Stimulated activated CD8-positive, alpha-beta memory T cell treated with anti-CD3 and anti-CD28 coated beads, Interleukin-7, amount 100 ng/mL, for 1 hour (primary cell): ENCODE measurements around the gene LZTS2.
A peak's percentile ranks its signal among the peaks of the same experiment; 100 is the strongest.

Experiments
- DNase-seq, 2 donors: peaks; one replicate each; pipeline ENCODE4 v3.0.0-alpha.2; 2020; ENCODE audit warnings: low read depth in 2 of 2

The LZTS2 gene

DNA sequence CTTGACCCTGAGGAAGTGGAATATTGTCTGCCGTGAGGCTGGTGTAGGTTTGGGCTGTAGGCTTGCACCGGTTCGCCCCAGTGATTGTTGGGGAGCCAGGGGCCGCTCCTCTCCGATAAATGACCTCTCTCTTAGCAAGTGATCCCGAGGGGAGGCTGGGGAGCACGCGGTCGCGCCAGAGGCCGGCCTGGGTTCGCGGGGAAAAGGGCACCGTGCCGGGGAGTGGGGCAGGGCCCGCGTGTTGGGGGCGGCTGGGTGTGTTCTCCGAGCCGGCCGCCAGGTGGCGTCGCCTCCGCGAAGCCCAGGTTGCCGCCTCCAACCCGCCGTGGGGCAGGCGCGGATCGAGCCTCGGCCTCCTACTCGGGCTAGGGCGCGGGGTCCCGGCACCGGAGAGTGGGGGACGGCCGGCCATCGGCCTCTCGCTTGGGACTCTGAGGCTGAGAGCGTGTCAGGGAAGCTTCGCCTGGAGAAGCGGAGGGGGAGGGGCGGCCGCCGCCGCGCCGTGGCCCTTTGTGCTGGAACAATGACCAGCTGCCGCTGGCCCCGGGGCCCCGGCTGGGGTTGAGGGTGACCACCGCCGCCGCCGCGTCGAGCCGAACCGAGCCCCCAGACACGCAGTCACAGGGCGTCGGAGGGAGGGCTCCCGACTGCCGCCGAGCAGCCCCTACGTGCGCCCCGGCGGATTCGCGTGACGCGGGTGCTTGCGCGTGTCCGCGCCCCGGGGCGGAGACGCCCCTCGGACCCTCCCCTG is 442 bp upstream of the LZTS2 start:
- peak; percentile 57 to 59 for DNase-seq

DNA sequence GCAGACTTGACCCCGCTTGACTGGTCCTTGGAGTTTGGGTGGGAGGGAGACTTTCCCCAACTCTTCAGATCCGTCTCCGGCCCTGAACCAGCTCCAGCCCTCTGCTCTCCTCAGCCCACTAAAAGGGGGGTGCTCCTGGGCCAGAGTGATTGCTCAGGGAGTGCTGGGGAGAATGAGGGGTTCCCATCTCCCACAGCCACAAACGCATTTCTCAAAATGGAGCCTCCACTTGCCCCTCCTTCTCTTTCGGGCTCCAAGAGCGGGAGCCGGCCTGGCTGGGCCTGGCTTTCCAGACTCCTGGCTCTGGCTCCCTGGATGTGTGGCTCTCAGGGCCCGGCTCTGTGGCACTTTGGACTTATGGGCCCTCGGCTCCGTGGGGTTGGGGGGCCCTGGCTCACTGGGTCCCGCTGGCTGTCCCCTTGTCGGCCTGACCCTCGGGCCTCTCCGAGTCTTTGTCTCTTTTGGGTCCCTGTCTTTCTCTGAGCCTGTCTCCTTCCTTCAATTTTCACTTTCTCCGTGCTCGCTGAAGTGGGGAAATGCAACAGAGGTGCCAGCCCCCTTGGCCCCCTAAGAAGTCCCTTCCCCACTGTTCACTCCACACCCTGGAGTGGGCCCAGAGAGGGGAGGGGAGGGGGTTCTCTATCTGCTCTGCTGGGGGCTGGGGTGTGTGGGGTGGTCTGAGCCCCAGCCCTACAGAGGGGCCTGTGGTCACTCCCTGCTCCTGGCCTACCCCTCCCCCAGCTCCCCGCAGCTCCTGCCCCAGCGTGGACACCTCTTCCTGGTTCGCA is 713 bp downstream of the LZTS2 start:
- no peak for DNase-seq

DNA sequence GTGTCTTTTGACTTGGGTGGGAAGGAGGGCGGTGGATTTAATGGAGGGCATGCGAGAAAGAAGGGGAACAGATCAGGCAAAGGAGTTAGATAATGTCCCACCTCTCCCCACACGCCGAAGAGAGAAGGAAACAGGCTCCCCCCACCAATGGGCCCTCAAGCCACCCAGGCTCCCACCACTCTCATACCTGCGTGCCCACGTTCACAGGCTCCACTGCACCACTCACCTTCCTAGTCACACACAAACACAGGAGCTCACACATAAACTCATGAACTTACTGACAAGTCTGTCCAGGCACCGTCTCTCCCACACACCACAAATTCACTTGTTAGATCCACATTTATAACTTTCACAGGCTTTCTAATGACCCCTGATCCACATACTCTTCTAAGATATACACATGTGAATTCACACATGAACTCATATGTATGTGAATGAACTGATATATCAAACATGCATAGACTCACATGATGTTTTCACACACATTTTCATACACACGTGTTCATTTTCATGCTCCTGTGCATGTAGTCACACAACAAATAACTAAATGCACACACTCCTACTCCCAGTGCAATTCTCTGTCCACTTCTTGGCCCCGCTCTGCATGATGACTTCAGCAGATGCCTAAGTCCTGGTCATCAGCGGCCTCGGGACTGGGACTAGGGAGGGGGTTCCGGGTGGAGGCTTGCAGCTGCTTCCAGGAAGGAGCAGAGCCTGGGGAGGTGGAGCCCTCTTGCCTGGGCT is 1.5 kb downstream of the LZTS2 start:
- no peak for DNase-seq

DNA sequence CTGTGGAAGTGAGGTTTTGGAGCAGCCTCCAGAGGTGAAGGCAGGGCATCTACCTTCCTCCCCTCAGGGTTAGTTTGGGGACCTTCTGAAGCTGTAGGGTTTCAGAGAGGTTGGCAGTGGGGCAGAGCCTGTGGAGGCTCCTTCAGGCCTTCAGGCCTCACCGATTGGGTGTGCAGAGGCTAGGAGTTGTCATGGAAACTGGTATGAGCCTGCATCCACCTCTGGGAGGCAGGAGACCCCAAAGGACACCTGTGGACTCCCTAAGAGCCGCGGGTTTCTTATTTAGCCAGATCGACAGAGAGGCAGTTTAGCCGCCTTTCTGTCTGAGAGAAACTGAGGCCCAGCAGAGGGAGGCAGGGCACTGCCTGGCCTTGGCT is 2.0 kb downstream of the LZTS2 start:
- DNase-seq: no peak

DNA sequence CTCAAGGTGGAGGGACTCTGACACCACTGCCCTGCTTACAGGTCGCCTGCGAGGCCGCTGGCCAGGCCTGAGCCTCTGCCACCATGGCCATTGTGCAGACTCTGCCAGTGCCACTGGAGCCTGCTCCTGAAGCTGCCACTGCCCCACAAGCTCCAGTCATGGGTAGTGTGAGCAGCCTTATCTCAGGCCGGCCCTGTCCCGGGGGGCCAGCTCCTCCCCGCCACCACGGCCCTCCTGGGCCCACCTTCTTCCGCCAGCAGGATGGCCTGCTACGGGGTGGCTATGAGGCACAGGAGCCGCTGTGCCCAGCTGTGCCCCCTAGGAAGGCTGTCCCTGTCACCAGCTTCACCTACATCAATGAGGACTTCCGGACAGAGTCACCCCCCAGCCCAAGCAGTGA is 2.8 kb downstream of the LZTS2 start:
- DNase-seq: no peak

DNA sequence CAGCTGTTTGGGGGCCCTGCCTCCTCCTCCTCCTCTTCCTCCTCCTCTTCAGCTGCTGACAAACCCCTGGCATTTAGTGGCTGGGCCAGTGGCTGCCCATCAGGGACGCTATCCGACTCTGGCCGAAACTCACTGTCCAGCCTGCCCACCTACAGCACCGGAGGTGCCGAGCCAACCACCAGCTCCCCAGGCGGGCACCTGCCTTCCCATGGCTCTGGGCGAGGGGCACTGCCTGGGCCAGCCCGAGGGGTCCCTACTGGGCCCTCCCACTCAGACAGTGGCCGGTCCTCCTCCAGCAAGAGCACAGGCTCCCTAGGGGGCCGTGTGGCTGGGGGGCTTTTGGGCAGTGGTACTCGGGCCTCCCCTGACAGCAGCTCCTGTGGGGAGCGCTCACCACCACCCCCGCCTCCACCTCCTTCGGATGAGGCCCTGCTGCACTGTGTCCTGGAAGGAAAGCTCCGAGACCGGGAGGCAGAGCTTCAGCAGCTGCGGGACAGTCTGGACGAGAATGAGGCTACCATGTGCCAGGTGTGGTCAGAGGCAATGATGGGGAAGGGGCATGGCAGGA is 4.1 kb downstream of the LZTS2 start:
- no peak for DNase-seq

DNA sequence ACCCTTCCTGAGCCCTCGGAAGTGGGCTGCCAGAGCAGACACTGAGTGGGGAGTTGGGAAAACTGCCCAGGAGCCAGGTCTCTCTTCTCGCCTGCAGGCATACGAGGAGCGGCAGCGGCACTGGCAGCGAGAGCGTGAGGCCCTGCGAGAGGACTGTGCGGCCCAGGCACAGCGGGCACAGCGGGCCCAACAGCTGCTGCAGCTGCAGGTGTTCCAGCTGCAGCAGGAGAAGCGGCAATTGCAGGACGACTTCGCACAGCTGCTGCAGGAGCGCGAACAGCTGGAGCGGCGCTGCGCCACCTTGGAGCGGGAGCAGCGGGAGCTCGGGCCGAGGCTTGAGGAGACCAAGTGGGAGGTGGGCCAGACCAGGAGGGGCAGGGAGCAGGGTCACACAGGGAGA is 5.8 kb downstream of the LZTS2 start:
- DNase-seq: no peak

DNA sequence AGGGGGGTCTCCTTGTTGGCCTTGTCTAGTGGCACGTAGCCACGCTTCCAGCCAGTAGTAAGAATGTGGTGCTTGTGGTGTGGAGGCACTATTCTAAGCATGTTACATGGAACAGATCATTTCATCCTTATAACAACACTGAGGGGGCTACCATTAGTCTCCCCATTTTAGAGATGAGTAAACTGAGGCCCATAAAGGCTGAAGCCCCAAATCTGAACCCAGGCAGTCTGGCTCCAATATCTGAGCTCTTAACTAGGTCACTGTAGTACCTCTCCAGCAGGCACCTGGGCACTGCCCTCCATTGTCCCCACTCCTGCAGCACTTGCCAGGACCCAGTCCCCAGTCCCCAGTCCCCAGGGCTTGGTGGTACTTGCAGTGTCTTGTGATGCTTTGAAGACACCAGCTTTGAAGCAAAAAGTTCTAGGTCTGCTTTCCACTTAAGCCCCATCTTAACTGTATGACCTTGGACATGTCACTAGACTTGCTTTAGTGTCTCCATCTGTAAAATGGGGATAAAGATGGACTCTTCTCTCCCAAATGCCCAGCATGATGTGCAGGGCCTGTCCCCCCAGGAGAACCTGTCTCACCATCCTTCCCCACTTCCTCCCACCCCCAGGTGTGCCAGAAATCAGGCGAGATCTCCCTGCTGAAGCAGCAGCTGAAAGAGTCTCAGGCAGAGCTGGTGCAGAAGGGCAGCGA is 6.4 kb downstream of the LZTS2 start:
- DNase-seq: no peak

DNA sequence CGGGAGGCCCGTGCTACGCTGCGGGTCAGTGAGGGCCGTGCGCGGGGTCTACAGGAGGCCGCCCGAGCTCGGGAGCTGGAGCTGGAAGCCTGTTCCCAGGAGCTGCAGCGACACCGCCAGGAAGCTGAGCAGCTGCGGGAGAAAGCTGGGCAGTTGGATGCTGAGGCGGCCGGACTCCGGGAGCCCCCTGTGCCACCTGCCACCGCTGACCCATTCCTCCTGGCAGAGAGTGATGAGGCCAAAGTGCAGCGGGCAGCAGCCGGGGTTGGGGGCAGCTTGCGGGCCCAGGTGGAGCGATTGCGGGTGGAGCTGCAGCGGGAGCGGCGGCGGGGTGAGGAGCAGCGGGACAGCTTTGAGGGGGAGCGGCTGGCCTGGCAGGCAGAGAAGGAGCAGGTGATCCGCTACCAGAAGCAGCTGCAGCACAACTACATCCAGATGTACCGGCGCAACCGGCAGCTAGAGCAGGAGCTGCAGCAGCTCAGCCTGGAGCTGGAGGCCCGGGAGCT is 7.0 kb downstream of the LZTS2 start:
- DNase-seq: no peak

DNA sequence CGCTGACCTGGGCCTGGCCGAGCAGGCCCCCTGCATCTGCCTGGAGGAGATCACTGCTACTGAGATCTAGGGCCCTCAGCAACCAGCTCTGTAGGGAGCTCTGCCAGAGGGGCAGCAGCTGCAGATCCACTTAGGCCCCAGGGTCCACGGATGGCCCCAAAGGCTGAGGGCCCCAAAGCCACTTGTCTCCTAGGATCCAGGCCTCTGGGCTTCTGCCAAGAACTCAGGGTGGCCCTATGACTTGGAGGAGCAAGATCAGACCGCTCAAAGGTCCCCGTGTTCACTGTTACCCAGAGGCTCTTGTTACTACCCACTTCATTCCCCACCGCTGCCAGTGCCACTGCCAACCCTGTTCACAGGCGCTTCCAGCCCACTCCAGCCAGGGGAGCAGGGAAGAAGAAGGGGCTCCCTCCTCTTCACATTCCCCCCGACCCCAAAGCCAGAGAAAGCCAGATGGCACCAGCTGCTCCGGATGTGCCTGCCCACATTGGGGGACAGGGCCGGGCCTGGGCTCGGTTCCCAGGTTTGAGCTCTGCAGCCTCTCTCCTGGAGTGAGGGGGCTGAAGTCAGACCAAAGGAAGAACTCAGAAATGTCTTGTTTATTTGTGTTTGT is 7.6 kb downstream of the LZTS2 start:
- no peak for DNase-seq

DNA sequence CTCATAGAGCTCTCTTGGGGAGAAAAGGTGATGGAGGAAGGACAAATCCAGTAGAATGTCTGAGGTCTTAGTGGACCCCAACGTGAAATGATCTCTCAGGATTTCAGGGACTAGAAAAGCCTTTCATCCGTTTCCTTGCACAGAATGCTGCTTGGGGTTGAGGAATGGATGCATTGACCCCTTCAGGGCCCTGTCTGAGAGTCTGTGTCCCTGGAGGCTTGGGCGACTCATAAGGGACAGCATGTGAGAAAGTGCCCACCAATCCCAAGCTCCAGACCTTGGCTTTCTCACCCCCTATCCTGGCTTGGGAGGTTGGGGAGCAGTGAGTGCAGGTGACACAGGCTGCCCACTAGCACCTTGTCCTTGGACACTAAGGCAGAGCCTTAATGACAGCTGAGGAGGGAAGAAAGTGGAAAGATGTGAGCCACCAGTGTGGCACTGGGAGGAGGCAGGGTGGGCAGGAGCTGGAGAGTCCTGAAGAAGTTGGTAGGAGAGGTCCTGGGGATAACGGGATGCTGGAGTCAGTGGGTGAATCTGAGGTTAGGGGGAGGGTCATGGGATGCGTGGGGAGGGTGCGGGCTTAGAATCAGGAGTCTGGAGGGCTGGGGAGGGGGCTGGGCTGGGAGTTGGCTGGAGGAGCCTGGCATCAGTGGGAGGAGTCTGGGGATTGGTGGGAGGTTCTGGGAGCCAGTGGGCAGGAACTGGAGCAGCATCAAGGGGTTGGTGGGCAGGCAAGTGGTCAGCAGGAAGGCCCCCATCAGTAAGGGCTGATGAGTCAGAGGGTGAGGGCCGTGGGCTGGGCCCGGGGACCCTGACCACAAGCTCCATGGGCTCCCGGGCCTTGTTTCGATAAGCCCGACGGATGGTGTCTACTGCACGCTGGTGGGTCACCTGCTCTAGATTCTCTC is 8.6 kb downstream of the LZTS2 start:
- no peak for DNase-seq

DNA sequence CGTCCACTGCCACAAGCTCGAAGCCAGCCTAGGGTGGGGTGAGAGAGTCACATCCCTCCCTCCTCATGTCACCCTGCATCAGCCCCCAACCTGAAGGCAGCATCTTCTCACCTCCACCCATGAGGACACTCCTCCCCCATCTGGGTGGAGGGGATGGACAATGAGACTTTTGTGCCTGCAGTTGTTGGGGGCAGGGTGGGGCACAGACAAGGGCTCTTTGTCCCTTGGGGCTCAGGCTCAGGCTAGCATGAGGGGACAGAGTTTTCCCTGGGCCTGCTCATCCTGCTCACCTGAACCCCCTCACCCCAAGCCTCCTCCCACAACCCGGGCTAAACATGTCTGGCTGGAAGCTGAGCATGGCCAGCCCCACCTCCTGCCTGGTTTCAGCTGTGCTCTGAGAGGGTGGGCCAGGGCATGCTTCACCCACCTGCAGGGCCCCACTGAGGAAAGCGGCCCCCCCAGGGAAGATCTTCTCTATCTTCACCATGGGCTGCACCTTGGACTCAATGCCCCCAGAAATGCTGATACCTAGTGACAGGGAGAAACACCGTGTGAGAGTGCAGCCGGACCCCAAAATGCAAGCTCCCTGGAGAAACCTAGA is 9.3 kb downstream of the LZTS2 start:
- no peak for DNase-seq

DNA sequence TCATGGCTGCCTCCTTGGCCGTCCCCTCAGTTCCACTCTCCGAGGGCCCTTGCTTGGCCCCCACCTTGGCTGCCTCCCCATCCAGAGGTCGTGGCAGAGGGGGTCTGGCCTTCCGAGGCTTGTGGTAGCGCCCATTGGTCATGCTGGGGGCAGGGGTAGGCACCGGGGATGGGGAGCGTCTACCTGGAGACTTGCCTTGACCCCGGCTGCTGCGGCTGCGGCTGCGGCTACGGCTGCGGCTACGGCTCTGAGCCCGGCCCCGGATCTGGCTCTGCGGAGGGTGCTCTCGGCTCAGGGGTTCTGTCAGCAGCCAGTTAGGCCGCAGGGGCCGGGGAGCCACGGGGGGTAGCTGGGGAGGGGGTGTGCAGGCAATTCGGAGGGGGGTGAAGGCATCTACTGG is 10.7 kb downstream of the LZTS2 start:
- DNase-seq: no peak

DNA sequence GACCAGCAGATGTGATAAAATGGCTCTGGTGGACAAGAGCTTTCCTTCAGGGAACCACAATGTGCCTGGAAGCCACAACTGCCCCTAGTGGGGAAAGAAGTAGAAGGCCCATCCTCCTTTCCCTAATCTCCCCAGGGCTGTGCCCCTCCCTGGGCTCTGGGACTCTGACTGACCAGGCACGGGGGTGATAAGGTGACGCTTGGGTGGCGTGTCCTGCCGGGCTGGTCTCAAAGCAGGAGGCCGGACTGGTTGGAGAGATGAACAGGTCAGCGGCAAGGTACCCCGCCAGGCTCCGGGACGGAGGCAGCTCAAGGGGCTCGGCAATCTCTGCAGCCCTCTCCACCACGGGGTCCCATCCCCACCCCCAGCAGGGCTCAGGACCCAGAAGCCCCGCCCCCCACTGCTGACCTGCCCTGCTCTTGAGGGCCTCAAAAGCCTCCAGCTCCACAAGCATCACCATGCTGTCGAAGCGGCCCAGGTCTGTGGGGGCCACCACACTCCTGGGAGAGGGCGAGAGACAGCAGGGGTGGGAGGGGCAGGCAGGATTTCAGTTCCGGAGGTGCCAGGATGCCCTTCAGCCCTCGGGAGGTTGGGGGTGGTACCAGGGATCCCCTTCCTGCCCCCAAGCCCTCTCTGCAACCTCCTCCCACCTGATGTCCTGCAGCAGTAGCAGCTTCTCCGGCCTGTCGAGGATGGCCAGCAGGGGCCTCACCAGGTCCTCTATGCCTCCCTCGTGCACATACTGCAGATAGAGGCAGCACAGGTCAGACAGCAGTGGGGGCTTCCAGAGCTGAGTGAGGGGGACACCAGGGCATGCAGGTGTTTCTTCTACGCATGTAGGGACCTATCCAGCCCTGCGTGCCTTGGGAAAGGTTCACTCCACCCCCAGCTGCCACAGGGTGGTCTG is 12.2 kb downstream of the LZTS2 start:
- no peak for DNase-seq

DNA sequence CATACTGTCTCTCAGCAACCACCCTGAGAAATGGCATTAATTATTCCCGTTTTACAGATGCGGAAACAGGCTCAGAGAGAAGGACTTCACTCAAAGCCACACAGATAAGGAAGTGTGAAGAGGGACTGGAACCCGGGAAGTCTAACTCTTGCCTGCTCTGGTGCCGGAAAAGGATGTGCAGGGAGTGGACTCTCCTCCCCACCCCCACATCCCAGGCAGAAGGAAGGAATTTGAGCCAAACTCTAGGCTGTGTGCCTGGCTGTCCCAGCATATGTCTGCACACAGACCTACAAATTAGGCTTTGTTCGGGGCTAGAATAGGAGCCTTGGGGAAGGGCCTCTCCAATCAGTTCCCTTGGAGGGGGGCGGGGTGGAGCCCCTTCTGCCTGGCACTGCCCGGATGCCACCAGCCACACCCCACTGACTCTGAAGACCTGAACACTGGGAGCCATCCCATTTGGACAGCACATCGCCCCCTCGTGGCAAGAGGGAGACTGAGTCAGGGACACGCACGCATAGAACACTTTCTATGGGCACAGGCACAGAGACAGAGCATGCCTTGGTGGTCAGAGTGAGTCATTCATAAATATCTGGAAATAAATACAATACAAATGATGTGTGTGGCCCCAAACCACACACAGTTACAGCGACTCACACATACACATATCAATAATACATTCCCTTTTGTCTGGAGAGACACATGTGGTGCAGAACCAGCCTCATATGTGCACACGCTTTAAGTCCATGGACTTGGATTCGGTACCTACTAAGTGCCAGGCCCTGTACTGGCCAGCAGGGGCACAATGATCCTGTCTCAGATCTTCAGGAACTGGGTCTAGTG is 13.1 kb downstream of the LZTS2 start:
- peak in 1 of 2 donors; percentile 63 for DNase-seq

DNA sequence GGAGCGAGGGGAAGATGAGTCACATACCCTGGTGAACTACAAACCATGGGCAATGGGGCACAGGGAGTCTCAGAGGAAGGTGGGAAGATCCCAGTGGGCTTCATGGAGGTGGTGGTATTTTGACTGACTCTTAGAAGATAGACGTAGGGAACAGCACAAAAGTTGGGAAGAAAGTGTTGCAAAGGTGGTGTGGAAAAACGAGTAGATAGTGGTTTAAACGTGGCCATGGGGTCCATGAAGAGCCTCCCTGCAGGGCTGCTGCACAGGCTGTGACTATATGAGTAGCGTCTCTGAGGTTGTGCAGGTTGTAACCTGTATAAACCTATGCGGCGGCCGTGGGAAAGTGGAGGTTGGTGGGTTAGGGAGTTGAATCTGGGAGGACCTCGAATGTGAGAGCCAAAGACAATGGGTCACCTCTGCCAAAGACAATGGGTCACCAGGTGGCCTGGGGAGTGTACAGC is 13.8 kb downstream of the LZTS2 start:
- no peak for DNase-seq

DNA sequence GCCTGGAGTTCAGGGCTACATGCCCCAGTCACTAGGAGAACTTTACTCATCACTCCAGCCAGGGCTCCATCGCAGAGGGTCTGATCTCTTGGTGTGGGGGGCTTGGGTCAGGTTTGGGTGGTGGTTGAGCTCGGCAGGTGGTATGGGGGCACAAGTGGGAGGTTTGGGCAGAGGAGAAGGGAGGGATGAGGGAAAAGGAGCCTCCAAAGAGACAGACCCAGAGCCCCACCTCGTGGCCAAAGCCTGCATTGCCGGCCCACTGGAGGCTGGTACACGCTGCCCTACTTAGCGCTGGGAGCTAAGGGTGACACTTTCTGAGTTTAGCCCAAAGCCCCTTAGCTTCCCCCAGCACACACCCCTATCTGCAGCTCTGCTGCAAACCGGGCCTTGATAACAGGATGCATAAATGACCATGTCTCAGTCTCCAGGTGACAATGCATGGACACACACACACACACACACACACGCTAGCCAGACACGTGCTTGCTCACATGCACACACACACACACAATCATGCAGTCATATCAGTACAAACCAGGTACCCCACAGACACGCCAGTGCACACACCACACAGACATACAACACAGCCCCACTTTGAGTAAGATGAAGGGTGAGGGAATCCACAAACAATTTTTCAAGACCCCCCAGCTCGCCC is 14.7 kb downstream of the LZTS2 start:
- peak; percentile 55 to 72 for DNase-seq
